ENCODE results near the gene NKG7. TPM values are rescaled to one million over a fixed set of nuclear protein-coding genes. Genes with fewer than 3 reads are reported as not detected.

NKG7 gene
- total and polyA plus RNA-seq, 2 of the 13 experiments (the other 11 are each of a cell fraction or from before 2014, with no cell fraction given): 0.40 TPM; not detected in 1

DNA sequence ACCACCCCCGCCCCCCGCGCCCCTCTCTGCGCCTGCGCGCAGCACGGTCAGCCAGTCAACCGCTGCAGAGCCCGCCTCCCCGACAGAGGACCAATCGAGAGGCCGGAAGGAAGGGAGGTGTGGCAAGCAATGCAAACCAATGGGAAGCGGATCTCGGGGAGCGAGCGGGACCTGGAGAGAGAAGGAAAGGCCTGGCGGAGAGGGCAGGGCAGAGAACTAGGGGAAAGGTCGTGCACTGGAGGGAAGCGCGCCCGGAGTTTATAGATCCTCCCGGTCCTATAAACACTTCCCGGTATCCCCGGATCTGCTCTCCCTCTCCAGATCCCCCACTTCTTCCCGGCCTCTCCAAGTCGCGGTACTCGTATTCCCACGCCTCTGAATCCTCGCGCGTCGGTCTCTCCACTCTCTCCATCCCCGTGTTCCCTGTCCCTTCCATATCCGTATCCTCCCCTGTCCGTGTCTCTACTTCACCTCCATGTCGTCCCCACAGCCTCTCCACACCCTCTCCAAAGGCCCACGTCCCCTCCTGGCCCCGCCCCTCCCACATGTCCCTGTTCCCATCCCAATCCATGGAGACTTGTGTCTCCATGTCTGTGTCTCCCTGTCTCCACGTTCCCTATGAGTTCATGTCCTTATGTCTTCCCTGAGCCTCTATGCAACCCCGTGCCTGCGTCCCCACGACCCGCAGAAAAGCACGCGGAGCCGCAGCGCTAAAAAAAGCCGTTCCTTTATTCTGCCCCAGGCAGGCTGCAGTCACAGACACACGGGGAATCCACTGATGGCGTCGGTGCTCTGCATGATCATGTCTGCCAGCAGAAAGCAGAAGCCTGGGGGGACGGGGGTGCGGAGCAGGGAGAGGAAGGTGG lies 5.8 kb downstream of the NKG7 start (continued):
- TF ChIP-seq GMEB2 (CRISPR knock-in tag; IDR thresholded peaks at IDR 0.05; ENCODE audit: low read depth): no peak
- TF ChIP-seq EZH2 (conservative IDR thresholded peaks at IDR 0.05; ENCODE audit: low read depth, low read length): no peak
- no peak for TF ChIP-seq SNRNP70 (IDR thresholded peaks at IDR 0.05; ENCODE audit: low read depth, low read length)
- TF ChIP-seq SRSF9 (IDR thresholded peaks at IDR 0.05; ENCODE audit: borderline replicate concordance, insufficient read depth, low read depth, low read length, poor library complexity, severe bottlenecking): no peak
- 0 out of 2 replicates have a peak, but pooled peaks have one; percentile 28 for TF ChIP-seq TBX2 (CRISPR knock-in tag; IDR thresholded peaks at IDR 0.05; ENCODE audit: borderline replicate concordance)
- no peak; the same call in 1 of the 2 replicates for TF ChIP-seq ZNF709 (CRISPR knock-in tag; IDR thresholded peaks at IDR 0.05)
- no peak for TF ChIP-seq ZFP82 (CRISPR knock-in tag; IDR thresholded peaks at IDR 0.05; ENCODE audit: borderline replicate concordance)
- TF ChIP-seq TIGD3 (CRISPR knock-in tag; IDR thresholded peaks at IDR 0.05; ENCODE audit: borderline replicate concordance): no peak
- TF ChIP-seq ZNF839 (CRISPR knock-in tag; IDR thresholded peaks at IDR 0.05; ENCODE audit: borderline replicate concordance): no peak
- peak; percentile 15; the same call in 1 of the 2 replicates for TF ChIP-seq SALL1 (CRISPR knock-in tag; IDR thresholded peaks at IDR 0.05)
- 0 out of 2 replicates have a peak, but pooled peaks have one; percentile 20 for TF ChIP-seq ZBTB25 (CRISPR knock-in tag; IDR thresholded peaks at IDR 0.05)
- peak; percentile 85 for TF ChIP-seq ZNF772 (CRISPR knock-in tag; IDR thresholded peaks at IDR 0.05)
- 0 out of 2 replicates have a peak, but pooled peaks have one; percentile 70 for TF ChIP-seq ZFP41 (CRISPR knock-in tag; IDR thresholded peaks at IDR 0.05; ENCODE audit: borderline replicate concordance)
- peak; percentile 68 for TF ChIP-seq SAP130 (CRISPR knock-in tag; IDR thresholded peaks at IDR 0.05; ENCODE audit: low read depth)
- 0 out of 2 replicates have a peak, but pooled peaks have one; percentile 61 for TF ChIP-seq BORCS8-MEF2B (CRISPR knock-in tag; IDR thresholded peaks at IDR 0.05)
- no peak for TF ChIP-seq MTF1 (CRISPR knock-in tag; IDR thresholded peaks at IDR 0.05)
- peak; percentile 23; the same call in 1 of the 2 replicates for TF ChIP-seq CEBPG (CRISPR knock-in tag; IDR thresholded peaks at IDR 0.05)
- TF ChIP-seq ADNP (CRISPR knock-in tag; IDR thresholded peaks at IDR 0.05): no peak
- TF ChIP-seq SOX13 (IDR thresholded peaks at IDR 0.05): no peak
- TF ChIP-seq SOX13 (CRISPR knock-in tag; conservative IDR thresholded peaks at IDR 0.05 in 1 of 2, IDR thresholded peaks at IDR 0.05 in 1 of 2): peak; percentile 6 to 84; a peak in 1 of 4 replicates
- TF ChIP-seq MTA3 (CRISPR knock-in tag; IDR thresholded peaks at IDR 0.05): no peak
- no peak for TF ChIP-seq ZNF180 (CRISPR knock-in tag; IDR thresholded peaks at IDR 0.05; ENCODE audit: borderline replicate concordance, low read depth)
- no peak for TF ChIP-seq MEF2D (CRISPR knock-in tag; IDR thresholded peaks at IDR 0.05)
- no peak for TF ChIP-seq CBFB (CRISPR knock-in tag; IDR thresholded peaks at IDR 0.05)
- TF ChIP-seq ZNF547 (CRISPR knock-in tag; IDR thresholded peaks at IDR 0.05): no peak
- TF ChIP-seq ZNF12 (CRISPR knock-in tag; IDR thresholded peaks at IDR 0.05): no peak
- no peak for TF ChIP-seq TBX3 (IDR thresholded peaks at IDR 0.05; ENCODE audit: borderline replicate concordance)
- TF ChIP-seq ARNTL (CRISPR knock-in tag; IDR thresholded peaks at IDR 0.05): no peak

All from HepG2 (cell line).